HepG2 (cell line): Measurements from ENCODE around the gene SLF1.

ENCODE experiments used
- CEBPB ChIP-seq: IDR thresholded peaks from 2 replicates; pipeline ENCODE4 v1.6.1; 2011; ENCODE audit warnings: low read depth, low read length, improper control_type of control experiment, borderline replicate concordance
- CTCF ChIP-seq: sonication (generic); formaldehyde crosslinking; IDR thresholded peaks from 2 replicates; pipeline ENCODE4 v1.5.0; 2020; ENCODE audit warnings: mild to moderate bottlenecking, missing genetic modification reagents, moderate library complexity
- FOXA3 ChIP-seq: IDR thresholded peaks from 2 replicates; pipeline ENCODE4 v1.6.1; 2016; ENCODE audit warnings: missing genetic modification reagents, missing compliant biosample characterization
- FOXK1 ChIP-seq: sonication (generic); formaldehyde crosslinking; IDR thresholded peaks from 2 replicates; pipeline ENCODE4 v1.4.0; 2020; ENCODE audit warnings: low read depth, missing genetic modification reagents, borderline replicate concordance
- NFYC ChIP-seq: IDR thresholded peaks from 2 replicates; pipeline ENCODE4 v1.6.1; 2016; ENCODE audit warnings: missing genetic modification reagents, missing compliant biosample characterization
- POLR2A ChIP-seq, 2 experiments: IDR thresholded peaks; 2 replicates each; pipeline ENCODE4 v1.6.1; 2011; ENCODE audit warnings: low read depth in 2 of 2, low read length in 2 of 2, mild to moderate bottlenecking in 1 of 2, moderate library complexity in 1 of 2; ENCODE audit not compliant: insufficient read depth in 1 of 2
- RFX5 ChIP-seq: IDR thresholded peaks from 2 replicates; pipeline ENCODE4 v1.6.1; 2011; ENCODE audit warnings: low read depth, low read length, improper control_type of control experiment
- TCF7L2 ChIP-seq: IDR thresholded peaks from 2 replicates; pipeline ENCODE4 v1.6.1; 2011; ENCODE audit warnings: mild to moderate bottlenecking, low read depth, low read length, moderate library complexity
- ZNF274 ChIP-seq: sonication (generic); formaldehyde crosslinking; IDR thresholded peaks from 2 replicates; pipeline ENCODE4 v1.5.1; 2020; ENCODE audit warnings: mild to moderate bottlenecking, missing genetic modification reagents
- ZNF747 ChIP-seq: sonication (generic); formaldehyde crosslinking; IDR thresholded peaks from 2 replicates; pipeline ENCODE4 v1.8.1; 2023; ENCODE audit warnings: missing genetic modification reagents, mild to moderate bottlenecking, borderline replicate concordance

GRCh38 chr5:94615862-94616261, 2.6 kb upstream of the SLF1 start:
- TF ChIP-seq ZNF274, result no peak
- TF ChIP-seq POLR2A (IDR thresholded peaks at IDR 0.05; ENCODE audit: insufficient read depth in 1 of 2, low read depth in 2 of 2, low read length in 2 of 2), result no peak
- no peak for TF ChIP-seq FOXA3 (CRISPR knock-in tag)
- no peak for TF ChIP-seq TCF7L2
- TF ChIP-seq RFX5, result no peak
- TF ChIP-seq CTCF (CRISPR knock-in tag), result no peak
- no peak for TF ChIP-seq NFYC (CRISPR knock-in tag)
- no peak for TF ChIP-seq ZNF747
- TF ChIP-seq FOXK1, result no peak
- TF ChIP-seq CEBPB, result no peak
